Natural killer cell (primary cell): ENCODE measurements around the gene UBE2R2. TPM values are rescaled to one million over a fixed set of nuclear protein-coding genes. Genes with fewer than 3 reads are reported as not detected.
"Not testable (repeated sequence)": the region's sequence is repeated elsewhere in the genome, so short reads cannot be mapped to it uniquely, and the experiment has no call there.

ENCODE experiments used
- ATAC-seq, 3 donors: fragments of 150-1000 bp in 2 of 3; fragments of 200-7000 bp in 1 of 3; cut with Tn5 transposase; 1 replicate in 1 of 3; 2 replicates in 2 of 3; pipeline ENCODE4 v1.10.0; 2021; ENCODE audit warnings: mild to moderate bottlenecking in 2 of 3, moderate library complexity in 2 of 3
- DNase-seq, 2 donors: peaks; one replicate each; pipeline versions ENCODE4 v3.0.0 to v3.0.0-alpha.2; 2013 to 2021; ENCODE audit warnings: mixed read lengths in 1 of 2
- H3K27ac ChIP-seq: one replicate; pipeline ENCODE4 v1.5.1; 2013; ENCODE audit warnings: mild to moderate bottlenecking, low read length
- H3K27me3 ChIP-seq: one replicate; pipeline ENCODE4 v1.6.1; 2013; ENCODE audit warnings: low read length; ENCODE audit not compliant: control insufficient read depth, insufficient read depth
- H3K36me3 ChIP-seq: one replicate; pipeline ENCODE4 v1.6.1; 2013; ENCODE audit warnings: low read length; ENCODE audit not compliant: control insufficient read depth, insufficient read depth
- H3K4me1 ChIP-seq: one replicate; pipeline ENCODE4 v1.6.1; 2013; ENCODE audit warnings: low read length; ENCODE audit not compliant: control insufficient read depth, insufficient read depth
- H3K4me3 ChIP-seq: one replicate; pipeline ENCODE4 v1.5.1; 2013; ENCODE audit warnings: low read length
- H3K9me3 ChIP-seq: one replicate; pipeline ENCODE4 v1.6.1; 2013; ENCODE audit warnings: low read length; ENCODE audit not compliant: control insufficient read depth, insufficient read depth
- H3K27ac Mint-ChIP-seq, 2 donors: one replicate each; pipeline ENCODE4 v1.8.0; 2022; ENCODE audit warnings: mild to moderate bottlenecking in 2 of 2, mixed read lengths in 2 of 2, moderate library complexity in 1 of 2
- H3K27me3 Mint-ChIP-seq, 2 donors: one replicate each; pipeline ENCODE4 v1.8.0; 2022; ENCODE audit warnings: low read depth in 2 of 2, mixed read lengths in 2 of 2
- H3K36me3 Mint-ChIP-seq: one replicate; pipeline ENCODE4 v1.8.0; 2022; ENCODE audit warnings: mixed read lengths
- H3K4me1 Mint-ChIP-seq, 2 donors: one replicate each; pipeline ENCODE4 v1.8.0; 2022; ENCODE audit warnings: mixed read lengths in 2 of 2
- H3K4me3 Mint-ChIP-seq: one replicate; pipeline ENCODE4 v1.8.0; 2022; ENCODE audit warnings: mild to moderate bottlenecking, moderate library complexity, mixed read lengths
- H3K9me3 Mint-ChIP-seq, 2 donors: one replicate each; pipeline ENCODE4 v1.8.0; 2022; ENCODE audit warnings: mixed read lengths in 2 of 2
- CTCF ChIP-seq: fragments of 200-600 bp; IDR thresholded peaks from one replicate; pipeline ENCODE4 v1.8.0; 2022; ENCODE audit warnings: antibody characterized with exemption
- WGBS: methylation state at CpG from one replicate; pipeline ENCODE4 v1.1.7; 2013; ENCODE audit warnings: missing lambda C conversion rate; ENCODE audit not compliant: insufficient coverage; 5-methylcytosine and 5-hydroxymethylcytosine counted together
- intact Hi-C: fragments of 100-400 bp; cut with micrococcal nuclease; formaldehyde crosslinking; loops from one replicate; pipeline ENCODE4 v1.14.2; 2022
- total RNA-seq, 4 donors: library from RNA; stranded (reverse); fragments of 120-200 nt in 1 of 4; gene quantifications; one replicate each; pipeline versions ENCODE4 v1.2.3 to v1.2.4, GENCODE V29; 2013 to 2022

The UBE2R2 gene
- total RNA-seq, 3 donors from 2014 or later (not counting 1 experiment from before 2014, with no cell fraction given) = 31.2 to 36.0 (median 31.9) TPM

GRCh38 chr9:33959725-33960124 is 142.8 kb downstream of the UBE2R2 start:
- H3K4me3 Mint-ChIP-seq = no peak overlapping the region
- H3K27me3 ChIP-seq = no peaks in the 10 kb centered on the region
- no peak overlapping the region for H3K27ac ChIP-seq
- no peaks in the 10 kb centered on the region for H3K4me1 Mint-ChIP-seq
- DNase-seq (no peak), ATAC-seq (no peak)
- H3K4me1 ChIP-seq = no peaks in the 10 kb centered on the region
- H3K27me3 Mint-ChIP-seq = no peaks in the 10 kb centered on the region
- intact Hi-C loops = no loop called here
- no peak overlapping the region for H3K27ac Mint-ChIP-seq
- no peaks in the 10 kb centered on the region for H3K9me3 ChIP-seq
- TF ChIP-seq CTCF = no peak
- 100% methylated on average over 2 of the region's 2 CpGs for WGBS
- peaks cover 17% of the 10 kb centered on the region for H3K36me3 Mint-ChIP-seq
- peaks cover 14% of the 10 kb centered on the region for H3K36me3 ChIP-seq
- H3K9me3 Mint-ChIP-seq = no peaks in the 10 kb centered on the region
- no peak overlapping the region for H3K4me3 ChIP-seq

- intact Hi-C loops, H3K36me3 ChIP-seq, ATAC-seq, H3K27ac Mint-ChIP-seq, H3K4me1 ChIP-seq, H3K9me3 ChIP-seq, H3K4me1 Mint-ChIP-seq, DNase-seq, H3K27ac ChIP-seq, H3K27me3 Mint-ChIP-seq, H3K27me3 ChIP-seq, H3K4me3 ChIP-seq, H3K4me3 Mint-ChIP-seq, H3K9me3 Mint-ChIP-seq: not testable (repeated sequence)
- H3K36me3 Mint-ChIP-seq = peaks cover 17% of the 10 kb centered on the region
- WGBS = 95% methylated on average over 6 of the region's 7 CpGs
These were observed 145.5 kb downstream of the UBE2R2 start for GRCh38 chr9:33962468-33962867.

DNA sequence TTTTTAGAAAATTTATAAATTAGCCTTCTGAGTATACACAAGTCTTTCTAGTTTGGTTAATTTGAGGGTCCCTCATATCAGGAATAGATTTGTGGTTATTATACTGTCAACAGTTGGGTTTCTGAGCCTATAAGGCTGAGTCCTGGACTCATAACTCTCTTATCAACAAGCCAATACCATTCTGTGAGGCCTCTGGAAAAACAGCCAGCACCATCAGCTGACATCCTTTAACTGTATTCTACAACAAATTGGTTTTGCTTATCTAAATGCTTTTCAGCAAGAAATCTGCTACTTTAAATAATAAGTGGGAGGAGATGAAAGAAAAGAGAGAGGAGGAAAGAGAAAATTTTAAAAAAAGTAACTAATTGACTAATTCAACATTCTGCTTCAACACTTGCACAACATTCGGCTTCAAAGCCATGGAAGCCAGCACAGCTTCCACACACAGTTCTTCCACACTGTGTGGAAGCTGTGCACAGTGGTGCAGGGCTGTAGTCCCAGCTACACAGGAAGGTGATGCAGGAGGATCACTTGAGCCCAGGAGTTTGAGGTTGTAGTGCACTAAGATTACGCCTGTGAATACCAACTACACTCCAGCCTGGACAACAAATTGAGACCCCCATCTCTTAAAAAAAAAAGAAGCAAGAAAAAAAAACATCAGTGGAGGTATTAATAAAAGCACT is 147.3 kb downstream of the UBE2R2 start:
- Mint-ChIP-seq H3K27me3 (no peaks in the 10 kb centered on the region), H3K4me1 (no peaks in the 10 kb centered on the region), H3K27ac (no peak overlapping the region), H3K36me3 (peaks cover 17% of the 10 kb centered on the region), H3K4me3 (no peak overlapping the region), H3K9me3 (no peaks in the 10 kb centered on the region)
- H3K4me3 ChIP-seq = no peak overlapping the region
- no peak for ATAC-seq
- H3K27me3 ChIP-seq = no peaks in the 10 kb centered on the region
- no peaks in the 10 kb centered on the region for H3K4me1 ChIP-seq
- TF ChIP-seq CTCF = no peak
- whole genome bisulfite sequencing = 83% methylated on average over 1 of the region's 2 CpGs
- intact Hi-C loops = no loop called here
- H3K9me3 ChIP-seq = no peaks in the 10 kb centered on the region
- H3K36me3 ChIP-seq = peaks cover 10% of the 10 kb centered on the region
- no peak for DNase-seq
- no peak overlapping the region for H3K27ac ChIP-seq

Other genes starting within 250 kb of the UBE2R2 start
- gene PRSS3, start 21.6 kb upstream of the UBE2R2 start, total RNA-seq = 1 to 10 TPM in 1 of 3 donors, not detected in 2; 3.4 TPM
- gene UBAP2, start 231.7 kb downstream of the UBE2R2 start, total RNA-seq = 10 to 100 TPM; 30.2 to 34.4 (median 31.1) TPM